Measurements from ENCODE around the gene TMEM131L.
"Not testable (repeated sequence)": the region's sequence is repeated elsewhere in the genome, so short reads cannot be mapped to it uniquely, and the experiment has no call there.

TMEM131L gene

DNA sequence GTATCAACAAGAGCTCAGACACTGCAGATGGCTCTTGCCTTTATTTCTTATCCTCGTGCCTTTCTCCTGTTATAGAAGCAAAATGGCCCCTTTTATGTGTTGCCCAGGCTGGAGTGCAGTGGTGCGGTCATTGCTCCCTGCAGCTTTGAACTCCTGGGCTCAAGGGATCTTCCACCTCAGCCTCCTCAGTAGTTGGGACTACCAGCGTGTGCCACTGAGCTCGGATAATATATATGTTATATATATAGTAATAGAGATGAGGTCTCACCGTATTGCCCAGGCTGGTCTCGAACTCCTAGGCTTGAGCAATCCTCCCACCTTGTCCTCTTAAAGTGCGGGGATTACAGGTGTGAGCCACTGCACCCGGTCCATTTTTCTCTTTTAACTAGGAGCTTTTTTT is 79.7 kb downstream of the TMEM131L start:
- DNase-seq: no peak

GRCh38 chr4:153546280-153546679 is 80.1 kb downstream of the TMEM131L start:
- DNase-seq: no peak

DNA sequence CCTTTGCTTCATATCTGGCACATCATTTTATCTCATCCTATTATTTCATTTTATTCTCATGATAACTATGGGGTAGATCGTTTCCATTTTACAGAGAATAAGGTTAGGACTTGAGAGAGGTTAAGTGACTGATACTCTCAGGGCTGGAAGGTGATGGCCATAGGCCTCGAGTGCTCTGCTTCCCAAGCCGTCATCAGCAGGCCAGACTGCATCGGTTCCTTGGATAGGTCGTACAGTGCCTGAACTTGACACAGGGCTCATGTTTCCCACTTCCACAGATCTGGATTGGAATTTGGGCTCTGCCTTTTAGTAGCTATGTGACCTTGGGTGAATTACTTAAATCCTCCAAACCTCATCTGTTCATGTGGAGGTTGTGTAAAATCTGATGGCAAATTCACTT is 81.4 kb downstream of the TMEM131L start:
- DNase-seq: no peak

DNA sequence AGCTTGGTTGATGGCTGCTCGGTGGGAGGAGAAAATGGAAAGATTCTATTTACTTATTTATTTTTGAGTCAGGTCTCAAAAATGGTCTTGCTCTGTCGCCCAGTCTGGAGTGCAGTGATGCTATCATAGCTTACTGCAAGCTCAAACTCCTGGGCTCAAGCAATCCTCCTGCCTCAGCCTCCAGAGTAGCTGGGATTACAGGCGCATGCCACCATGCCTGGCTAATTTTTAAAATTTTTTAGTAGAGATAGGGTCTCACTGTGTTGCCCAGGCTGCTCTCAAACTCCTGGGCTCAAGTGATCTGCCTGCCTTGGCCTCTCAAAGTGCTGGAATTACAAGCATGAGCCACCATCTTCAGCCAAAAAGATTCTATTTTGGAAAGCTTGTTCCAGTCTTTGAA is 82.7 kb downstream of the TMEM131L start:
- not testable (repeated sequence) for DNase-seq

GRCh38 chr4:153549405-153549804 is 83.2 kb downstream of the TMEM131L start:
- DNase-seq: no peak

GRCh38 chr4:153553155-153553818 is 87.1 kb downstream of the TMEM131L start:
- DNase-seq: no peak

GRCh38 chr4:153553819-153554170 is 87.6 kb downstream of the TMEM131L start:
- DNase-seq: no peak

- DNase-seq: no peak
Measured at GRCh38 chr4:153555730-153556434, 89.7 kb downstream of the TMEM131L start.

GRCh38 chr4:153556435-153556815 is 90.3 kb downstream of the TMEM131L start:
- DNase-seq: no peak

DNA sequence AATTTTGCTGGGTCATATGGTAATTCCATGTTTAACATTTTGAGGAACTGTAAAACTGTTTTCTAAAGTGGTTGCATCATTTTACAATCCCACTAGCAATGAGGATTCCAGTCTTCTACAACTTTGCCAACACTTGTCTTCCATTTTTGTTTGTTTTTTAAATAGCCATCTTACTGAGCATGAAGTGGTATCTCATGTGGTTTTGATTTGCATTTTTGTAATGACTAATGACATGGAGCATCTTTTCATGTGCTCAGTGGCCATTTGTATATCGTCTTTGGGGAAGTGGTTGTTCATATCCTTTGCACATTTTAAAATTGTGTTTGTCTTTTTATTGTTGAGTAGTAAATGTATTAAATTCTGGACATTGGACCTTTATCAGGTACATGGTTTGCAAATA is 94.7 kb downstream of the TMEM131L start:
- no peak for DNase-seq

- DNase-seq: no peak
Measured at GRCh38 chr4:153564630-153565525, 98.7 kb downstream of the TMEM131L start.

- DNase-seq: no peak
Measured at GRCh38 chr4:153566631-153567150, 100.5 kb downstream of the TMEM131L start.

- not testable (repeated sequence) for DNase-seq
Measured at GRCh38 chr4:153567660-153568059, 101.5 kb downstream of the TMEM131L start.

DNA sequence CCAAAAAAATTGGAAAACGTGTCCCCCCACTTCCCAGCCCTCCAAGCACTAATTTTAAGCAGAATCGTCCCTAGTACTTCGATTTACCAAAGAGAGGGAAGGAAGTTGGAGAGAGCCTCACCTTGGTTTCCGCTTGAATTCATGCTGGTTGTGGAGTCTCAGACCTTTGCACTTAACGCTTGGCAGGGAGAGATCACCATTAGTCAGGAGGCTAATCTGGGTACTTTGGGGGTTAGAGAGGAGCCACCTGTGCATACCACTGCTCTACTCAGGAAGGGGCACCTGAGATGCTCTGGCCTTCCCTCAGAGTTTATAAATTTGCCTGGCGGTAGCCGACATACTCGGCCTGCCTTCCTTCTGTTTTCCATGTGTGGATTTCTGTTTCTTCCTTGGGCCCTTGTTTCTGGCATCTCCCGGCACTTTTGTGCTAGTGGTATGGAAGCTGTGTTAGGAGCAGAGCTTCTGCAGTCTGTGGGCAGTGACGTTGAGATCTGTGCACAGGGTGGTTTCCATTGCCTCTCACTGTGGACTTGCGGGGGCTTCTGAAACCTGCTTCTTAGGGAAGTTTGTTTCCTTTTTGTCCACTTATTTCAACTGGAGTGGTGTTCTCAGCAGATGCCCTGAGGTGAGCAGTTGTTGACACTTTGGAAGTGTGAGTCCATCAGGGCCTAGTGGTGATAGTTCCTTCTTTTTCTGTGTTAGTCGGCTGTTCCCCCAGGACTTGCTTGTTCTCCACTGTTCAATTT is 104.2 kb downstream of the TMEM131L start:
- no peak for DNase-seq

GRCh38 chr4:153571006-153571545 is 104.9 kb downstream of the TMEM131L start:
- no peak for DNase-seq

DNA sequence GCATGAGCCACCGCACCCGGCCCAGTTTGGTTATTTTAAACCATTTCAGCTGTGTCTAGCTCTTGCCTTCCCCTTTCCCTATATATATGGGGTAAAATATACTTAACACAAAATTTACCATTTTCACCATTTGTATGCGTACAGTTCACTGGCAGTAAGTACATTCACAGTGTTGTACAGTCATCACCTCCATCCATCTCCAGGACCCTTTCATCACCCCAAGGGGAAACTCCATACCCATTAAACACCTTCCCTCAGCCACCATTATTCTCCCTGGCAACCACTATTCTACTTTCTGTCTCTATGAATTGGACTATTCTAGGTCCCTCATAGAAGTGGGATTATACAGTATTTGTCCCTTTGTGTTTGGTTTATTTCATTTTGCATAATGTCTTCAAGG is 106.4 kb downstream of the TMEM131L start:
- DNase-seq: no peak

- DNase-seq: no peak
Measured at GRCh38 chr4:153573221-153573620, 107.1 kb downstream of the TMEM131L start.

DNA sequence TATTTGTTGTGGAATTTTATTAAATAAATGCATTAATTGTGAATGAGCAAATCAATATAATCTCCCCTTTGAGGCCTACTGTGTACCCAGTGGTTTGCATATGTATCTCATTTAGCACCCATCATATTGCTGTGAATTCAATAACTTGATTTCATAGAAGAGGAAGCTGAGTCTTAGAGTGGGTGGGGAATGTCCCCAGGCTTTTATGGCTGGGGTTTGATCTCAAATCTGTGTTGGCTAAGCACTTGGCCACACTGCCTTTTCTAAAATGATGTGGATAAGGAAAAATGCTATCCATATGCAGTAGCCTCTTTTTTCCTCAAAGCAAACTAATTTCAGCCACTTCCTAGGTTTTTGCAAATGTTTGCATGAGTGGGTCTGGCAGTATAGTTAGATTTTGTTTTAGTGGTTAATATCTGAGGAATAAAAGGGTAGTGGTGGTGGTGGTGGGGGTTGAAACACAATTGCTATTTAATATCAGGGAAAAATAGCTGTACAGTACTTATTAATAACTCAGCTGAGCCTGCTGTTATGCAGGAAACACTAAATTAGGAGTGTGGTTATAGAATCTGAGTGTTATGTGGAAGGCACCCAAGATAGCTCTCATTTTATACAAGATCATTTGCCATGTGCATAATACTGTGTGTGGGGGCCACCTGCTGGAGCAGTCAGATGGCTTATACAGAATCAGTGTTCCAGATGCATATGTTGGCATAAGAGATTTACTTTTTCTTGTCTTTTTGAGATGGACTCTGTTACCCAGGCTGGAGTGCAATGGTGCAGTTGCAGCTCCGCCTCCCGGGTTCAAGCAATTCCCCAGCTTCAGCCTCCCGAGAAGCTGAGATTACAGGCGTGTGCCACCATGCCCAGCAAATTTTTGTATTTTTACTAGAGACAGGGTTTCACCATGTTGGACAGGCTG is 108.0 kb downstream of the TMEM131L start:
- no peak for DNase-seq

GRCh38 chr4:153576443-153576774 is 110.2 kb downstream of the TMEM131L start:
- DNase-seq: no peak

- DNase-seq: no peak
Measured at GRCh38 chr4:153577053-153577452, 110.9 kb downstream of the TMEM131L start.

DNA sequence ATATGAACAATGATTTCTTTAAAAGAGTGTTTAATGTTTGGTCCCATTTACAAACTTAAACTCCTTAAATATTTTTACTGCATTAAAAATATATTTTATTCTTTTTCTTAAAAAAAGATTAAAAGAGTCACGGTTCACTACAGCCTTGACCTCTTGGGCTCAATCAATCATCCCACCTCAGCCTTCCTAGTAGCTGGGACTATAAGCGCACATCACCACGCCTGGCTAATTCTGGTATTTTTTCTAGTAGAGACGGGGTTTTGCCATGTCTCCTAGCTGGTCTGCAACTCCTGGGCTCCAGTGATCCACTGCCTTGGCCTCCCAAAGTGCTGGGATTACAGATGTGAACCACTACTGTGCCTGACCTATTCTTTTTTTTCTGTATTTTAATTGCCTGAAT is 113.2 kb downstream of the TMEM131L start:
- no peak for DNase-seq

- DNase-seq: no peak
Measured at GRCh38 chr4:153579872-153580271, 113.7 kb downstream of the TMEM131L start.
